OCI-LY3 (cell line): ENCODE measurements around the gene NUAK2.

Experiments
- H2AFZ ChIP-seq: fragments of 200-600, 300-600 bp; shearing (Covaris generic); 2 replicates; pipeline ENCODE4 v1.6.0; 2014; ENCODE audit warnings: antibody characterized with exemption, low read depth, low read length
- H3K27ac ChIP-seq: fragments of 200-600, 300-600 bp; sonication (generic); 2 replicates; pipeline ENCODE4 v1.5.1; 2014; ENCODE audit warnings: mild to moderate bottlenecking, low read length, moderate library complexity, mixed read lengths
- H3K27me3 ChIP-seq: fragments of 200-600, 300-600 bp; sonication (generic); 2 replicates; pipeline ENCODE4 v1.6.1; 2014; ENCODE audit warnings: low read depth, low read length, mixed read lengths
- H3K36me3 ChIP-seq: fragments of 200-600, 300-600 bp; sonication (generic); replicated peaks from 2 replicates; pipeline ENCODE3; 2014; ENCODE audit warnings: low read depth, low read length, mixed read lengths
- H3K4me1 ChIP-seq: fragments of 300-600, 200-600 bp; sonication (generic); 2 replicates; pipeline ENCODE4 v1.6.1; 2014; ENCODE audit warnings: low read length, mixed read lengths
- H3K4me2 ChIP-seq: fragments of 200-600, 300-600 bp; sonication (generic); 2 replicates; pipeline ENCODE4 v1.6.1; 2014; ENCODE audit warnings: low read length, mixed read lengths
- H3K4me3 ChIP-seq: fragments of 300-600, 200-600 bp; sonication (generic); 2 replicates; pipeline ENCODE4 v1.5.1; 2014; ENCODE audit warnings: antibody characterized with exemption, mild to moderate bottlenecking, low read length, moderate library complexity
- H3K79me2 ChIP-seq: fragments of 300-600, 200-600 bp; shearing (Covaris generic); 2 replicates; pipeline ENCODE4 v1.6.1; 2014; ENCODE audit warnings: mild to moderate bottlenecking, low read length, mixed read lengths
- H3K9ac ChIP-seq: fragments of 300-600, 200-600 bp; shearing (Covaris generic); 2 replicates; pipeline ENCODE4 v1.6.0; 2014; ENCODE audit warnings: mild to moderate bottlenecking, low read length, moderate library complexity
- H3K9me3 ChIP-seq: fragments of 200-600, 300-600 bp; shearing (Covaris generic); 2 replicates; pipeline ENCODE4 v1.6.1; 2014; ENCODE audit warnings: low read length, mixed read lengths; ENCODE audit not compliant: insufficient read depth
- H4K20me1 ChIP-seq: fragments of 200-600, 300-600 bp; sonication (generic); 2 replicates; pipeline ENCODE4 v1.6.1; 2016; ENCODE audit warnings: low read length, mixed read lengths; ENCODE audit not compliant: insufficient read depth
- EZH2phosphoT487 ChIP-seq: fragments of 200-600 bp; shearing (Covaris generic); IDR thresholded peaks from 2 replicates; pipeline ENCODE4 v1.6.1; 2018; ENCODE audit warnings: antibody characterized with exemption, mixed run types, low read depth
- TF ChIP-seq, protein P1 (sequence below): fragments of 200-600, 300-600 bp; sonication (generic); IDR thresholded peaks from 2 replicates; pipeline ENCODE4 v1.5.1; 2014; ENCODE audit warnings: antibody characterized with exemption, low read length, low read depth

The NUAK2 gene

GRCh38 chr1:205306929-205307566, 14.5 kb downstream of the NUAK2 start:
- Histone ChIP-seq H3K4me3 (no peak overlapping the region), H3K9me3 (no peaks in the 10 kb centered on the region), H4K20me1 (peaks cover 47% of the 10 kb centered on the region; the same call in 1 of the 2 replicates), H3K27me3 (no peaks in the 10 kb centered on the region), H3K9ac (no peak overlapping the region), H3K4me1 (peaks cover 27% of the 10 kb centered on the region), H3K79me2 (peaks cover 23% of the 10 kb centered on the region), H2AFZ (no peak overlapping the region), H3K36me3 (peaks cover 89% of the 10 kb centered on the region), H3K4me2 (no peak overlapping the region), H3K27ac (no peak overlapping the region)
- TF ChIP-seq EZH2phosphoT487, result no peak
- TF ChIP-seq, protein P1, sequence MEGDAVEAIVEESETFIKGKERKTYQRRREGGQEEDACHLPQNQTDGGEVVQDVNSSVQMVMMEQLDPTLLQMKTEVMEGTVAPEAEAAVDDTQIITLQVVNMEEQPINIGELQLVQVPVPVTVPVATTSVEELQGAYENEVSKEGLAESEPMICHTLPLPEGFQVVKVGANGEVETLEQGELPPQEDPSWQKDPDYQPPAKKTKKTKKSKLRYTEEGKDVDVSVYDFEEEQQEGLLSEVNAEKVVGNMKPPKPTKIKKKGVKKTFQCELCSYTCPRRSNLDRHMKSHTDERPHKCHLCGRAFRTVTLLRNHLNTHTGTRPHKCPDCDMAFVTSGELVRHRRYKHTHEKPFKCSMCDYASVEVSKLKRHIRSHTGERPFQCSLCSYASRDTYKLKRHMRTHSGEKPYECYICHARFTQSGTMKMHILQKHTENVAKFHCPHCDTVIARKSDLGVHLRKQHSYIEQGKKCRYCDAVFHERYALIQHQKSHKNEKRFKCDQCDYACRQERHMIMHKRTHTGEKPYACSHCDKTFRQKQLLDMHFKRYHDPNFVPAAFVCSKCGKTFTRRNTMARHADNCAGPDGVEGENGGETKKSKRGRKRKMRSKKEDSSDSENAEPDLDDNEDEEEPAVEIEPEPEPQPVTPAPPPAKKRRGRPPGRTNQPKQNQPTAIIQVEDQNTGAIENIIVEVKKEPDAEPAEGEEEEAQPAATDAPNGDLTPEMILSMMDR, result no peak

- peaks cover 3% of the 10 kb centered on the region for H3K79me2 ChIP-seq
- H3K9ac ChIP-seq, result no peak overlapping the region
- H3K4me1 ChIP-seq, result peaks cover 28% of the 10 kb centered on the region
- H4K20me1 ChIP-seq, result peaks cover 38% of the 10 kb centered on the region; the same call in 1 of the 2 replicates
- no peak overlapping the region for H3K27ac ChIP-seq
- H3K27me3 ChIP-seq, result no peaks in the 10 kb centered on the region
- H2AFZ ChIP-seq, result no peak overlapping the region
- no peak overlapping the region for H3K4me3 ChIP-seq
- H3K9me3 ChIP-seq, result no peaks in the 10 kb centered on the region
- H3K36me3 ChIP-seq, result peaks cover 72% of the 10 kb centered on the region
- no peak overlapping the region for H3K4me2 ChIP-seq
- TF ChIP-seq, protein P1, result no peak
- no peak for TF ChIP-seq EZH2phosphoT487
Measured at GRCh38 chr1:205304695-205305070, 16.9 kb downstream of the NUAK2 start.

DNA sequence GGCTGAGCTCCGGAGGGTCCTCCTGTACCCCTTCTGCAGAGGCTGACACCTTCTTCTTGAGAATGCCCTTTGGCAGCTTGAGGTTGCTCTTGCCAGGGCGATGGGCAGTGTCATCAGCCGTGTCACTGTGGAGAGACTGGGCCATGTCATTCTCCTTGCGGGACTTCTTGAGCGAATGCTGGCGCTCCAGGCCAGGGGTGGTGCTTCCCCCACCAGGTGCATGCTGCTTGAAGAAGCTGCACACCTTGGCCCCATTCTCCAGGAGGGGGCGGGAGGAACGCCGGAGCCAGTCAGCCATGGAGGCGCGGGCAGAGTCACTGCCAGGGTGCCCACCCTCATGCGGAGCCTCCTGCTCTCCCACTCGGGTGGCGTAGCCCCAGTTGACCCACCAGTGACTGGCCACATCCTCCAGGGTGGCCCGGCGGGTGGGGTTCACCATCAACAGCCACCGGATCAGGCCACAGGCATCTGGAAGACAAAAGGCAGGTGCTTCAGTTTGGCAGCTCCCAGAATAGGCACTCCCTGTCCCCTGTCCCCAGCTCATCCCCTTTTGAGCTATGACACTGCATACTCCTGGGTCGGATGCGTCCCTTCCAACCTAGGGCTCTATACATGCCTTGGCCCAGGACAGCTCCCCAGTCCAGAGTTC, 17.4 kb downstream of the NUAK2 start:
- Histone ChIP-seq H3K4me3 (no peak overlapping the region), H4K20me1 (peaks cover 35% of the 10 kb centered on the region; the same call in 1 of the 2 replicates), H3K27me3 (no peaks in the 10 kb centered on the region), H3K9me3 (no peaks in the 10 kb centered on the region), H3K27ac (no peak overlapping the region), H3K4me2 (no peak overlapping the region), H3K79me2 (no peaks in the 10 kb centered on the region; the same call in 1 of the 2 replicates), H2AFZ (no peak overlapping the region), H3K36me3 (peaks cover 68% of the 10 kb centered on the region), H3K9ac (no peak overlapping the region), H3K4me1 (peaks cover 29% of the 10 kb centered on the region)
- TF ChIP-seq, protein P1, result no peak
- TF ChIP-seq EZH2phosphoT487, result no peak

- H3K27ac ChIP-seq, result no peak overlapping the region
- TF ChIP-seq, protein P1, result no peak
- no peak for TF ChIP-seq EZH2phosphoT487
- H3K4me2 ChIP-seq, result no peak overlapping the region
- H3K9ac ChIP-seq, result no peak overlapping the region
- no peaks in the 10 kb centered on the region for H3K27me3 ChIP-seq
- H4K20me1 ChIP-seq, result peaks cover 27% of the 10 kb centered on the region; the same call in 1 of the 2 replicates
- H3K36me3 ChIP-seq, result peaks cover 60% of the 10 kb centered on the region
- no peak overlapping the region for H3K4me3 ChIP-seq
- H3K79me2 ChIP-seq, result no peaks in the 10 kb centered on the region; the same call in 1 of the 2 replicates
- H3K9me3 ChIP-seq, result no peaks in the 10 kb centered on the region
- no peak overlapping the region for H2AFZ ChIP-seq
- H3K4me1 ChIP-seq, result peaks cover 36% of the 10 kb centered on the region
Measured at GRCh38 chr1:205303247-205303888, 18.2 kb downstream of the NUAK2 start.
